Ascending aorta (tissue), 2 donors: ENCODE data around the gene RERG. TPM values are rescaled to one million over a fixed set of nuclear protein-coding genes. Genes with fewer than 3 reads are reported as not detected.

Experiments used
- DNase-seq, 2 donors: peaks; one replicate each; pipeline ENCODE4 v3.0.0-alpha.2; 2019; ENCODE audit warnings: low spot score in 2 of 2
- H3K27ac ChIP-seq, 2 donors: fragments of 200-600 bp; sonication (generic); one replicate each; pipeline ENCODE4 v1.5.1; 2016 to 2017; ENCODE audit warnings: mild to moderate bottlenecking in 1 of 2
- H3K27me3 ChIP-seq: fragments of 200-600 bp; sonication (generic); one replicate; pipeline ENCODE4 v1.5.1; 2017
- H3K36me3 ChIP-seq, 2 donors: fragments of 200-600 bp; sonication (generic); one replicate each; pipeline ENCODE4 v1.5.1; 2016
- H3K4me1 ChIP-seq, 2 donors: fragments of 200-600 bp; sonication (generic); one replicate each; pipeline ENCODE4 v1.5.1; 2016 to 2017; ENCODE audit warnings: mild to moderate bottlenecking in 1 of 2
- H3K4me3 ChIP-seq, 2 donors: fragments of 200-600 bp; sonication (generic); one replicate each; pipeline ENCODE4 v1.5.1; 2016 to 2017; ENCODE audit warnings: mild to moderate bottlenecking in 1 of 2
- H3K9me3 ChIP-seq, 2 donors: fragments of 200-600 bp; sonication (generic); one replicate each; pipeline ENCODE4 v1.5.1; 2016
- intact Hi-C: fragments of 100-400 bp; cut with DNase I; formaldehyde crosslinking; loops from one replicate; pipeline ENCODE4 v1.15.1; 2023
- total RNA-seq: library from RNA; depleted of rRNA; stranded (reverse); fragments of >200 nt; gene quantifications from one replicate; pipeline ENCODE4 v1.1.0, GENCODE V29; 2016
- TF ChIP-seq, protein P1 (sequence below), 3 experiments: fragments of 200-600 bp in 2 of 3; fragments of 450-650 bp in 1 of 3; sonication (generic) in 2 of 3; IDR thresholded peaks; one replicate each; pipeline ENCODE4 v1.5.1; 2016 to 2019; ENCODE audit warnings: antibody characterized with exemption in 3 of 3, mild to moderate bottlenecking in 1 of 3, moderate library complexity in 1 of 3

Gene RERG
- total RNA-seq, 1 donor from 2014 or later = 55.7 TPM

- Histone ChIP-seq H3K27me3 (no peaks in the 10 kb centered on the region), H3K27ac (no peak overlapping the region), H3K36me3 (no peaks in the 10 kb centered on the region), H3K4me1 (peaks cover 3 to 7% of the 10 kb centered on the region in 2 donors), H3K9me3 (no peaks in the 10 kb centered on the region), H3K4me3 (no peak overlapping the region)
- no peak for DNase-seq
- intact Hi-C loops = no loop called here
- TF ChIP-seq, protein P1, sequence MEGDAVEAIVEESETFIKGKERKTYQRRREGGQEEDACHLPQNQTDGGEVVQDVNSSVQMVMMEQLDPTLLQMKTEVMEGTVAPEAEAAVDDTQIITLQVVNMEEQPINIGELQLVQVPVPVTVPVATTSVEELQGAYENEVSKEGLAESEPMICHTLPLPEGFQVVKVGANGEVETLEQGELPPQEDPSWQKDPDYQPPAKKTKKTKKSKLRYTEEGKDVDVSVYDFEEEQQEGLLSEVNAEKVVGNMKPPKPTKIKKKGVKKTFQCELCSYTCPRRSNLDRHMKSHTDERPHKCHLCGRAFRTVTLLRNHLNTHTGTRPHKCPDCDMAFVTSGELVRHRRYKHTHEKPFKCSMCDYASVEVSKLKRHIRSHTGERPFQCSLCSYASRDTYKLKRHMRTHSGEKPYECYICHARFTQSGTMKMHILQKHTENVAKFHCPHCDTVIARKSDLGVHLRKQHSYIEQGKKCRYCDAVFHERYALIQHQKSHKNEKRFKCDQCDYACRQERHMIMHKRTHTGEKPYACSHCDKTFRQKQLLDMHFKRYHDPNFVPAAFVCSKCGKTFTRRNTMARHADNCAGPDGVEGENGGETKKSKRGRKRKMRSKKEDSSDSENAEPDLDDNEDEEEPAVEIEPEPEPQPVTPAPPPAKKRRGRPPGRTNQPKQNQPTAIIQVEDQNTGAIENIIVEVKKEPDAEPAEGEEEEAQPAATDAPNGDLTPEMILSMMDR (IDR thresholded peaks at IDR 0.05) = no peak
Measured at GRCh38 chr12:15143467-15143866, 77.8 kb downstream of the RERG start.

DNA sequence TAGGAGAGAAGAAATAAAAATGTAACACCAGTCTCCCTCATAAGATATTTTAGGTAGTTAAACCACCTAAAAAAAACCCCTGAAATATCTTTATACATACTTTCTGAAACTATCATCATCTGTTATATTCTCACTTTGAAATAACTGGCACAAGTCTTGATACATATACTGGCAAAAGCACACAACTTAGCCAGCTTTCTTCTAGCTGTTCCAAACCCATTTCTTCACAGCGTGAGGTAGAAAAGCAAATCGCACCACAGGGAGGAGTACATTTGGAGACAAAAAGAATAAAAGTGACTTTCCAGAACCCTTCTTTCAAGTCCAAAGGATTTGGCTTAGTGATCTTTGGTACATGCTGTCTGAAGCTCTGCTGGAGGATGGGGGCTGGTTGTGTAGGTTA, 78.5 kb downstream of the RERG start:
- H3K4me1 ChIP-seq = peaks cover 3 to 7% of the 10 kb centered on the region in 2 donors
- no peaks in the 10 kb centered on the region for H3K36me3 ChIP-seq
- H3K27ac ChIP-seq = no peak overlapping the region
- H3K9me3 ChIP-seq = no peaks in the 10 kb centered on the region
- H3K4me3 ChIP-seq = no peak overlapping the region
- intact Hi-C loops = no loop called here
- H3K27me3 ChIP-seq = no peaks in the 10 kb centered on the region
- DNase-seq = no peak
- TF ChIP-seq, protein P1 (IDR thresholded peaks at IDR 0.05) = no peak

DNA sequence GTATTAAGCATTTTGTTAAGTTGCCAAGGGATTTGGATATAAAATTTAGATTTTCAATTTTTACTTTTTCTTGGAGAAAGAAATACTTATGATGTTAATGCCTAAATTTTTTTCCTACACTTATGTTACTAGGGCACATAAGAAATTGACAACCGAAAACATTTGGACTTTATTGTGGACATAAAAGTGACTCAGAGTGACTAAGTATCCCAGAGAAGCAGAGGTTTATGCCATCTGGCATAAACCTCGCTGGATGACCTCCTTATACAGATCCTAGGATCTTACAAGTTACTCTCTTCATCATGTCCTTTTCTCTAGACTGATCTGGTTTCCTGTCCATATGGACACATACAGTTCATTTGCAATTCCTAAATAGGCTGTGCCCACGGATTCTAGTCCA, 89.8 kb downstream of the RERG start:
- intact Hi-C loops = no loop called here
- Histone ChIP-seq H3K36me3 (no peaks in the 10 kb centered on the region), H3K27ac (peak overlapping the region; percentile 8 to 61), H3K27me3 (no peaks in the 10 kb centered on the region), H3K4me1 (no peaks in the 10 kb centered on the region), H3K9me3 (no peaks in the 10 kb centered on the region), H3K4me3 (no peak overlapping the region)
- TF ChIP-seq, protein P1 (IDR thresholded peaks at IDR 0.05) = no peak
- DNase-seq = no peak

- no peak overlapping the region for H3K4me3 ChIP-seq
- no peaks in the 10 kb centered on the region for H3K4me1 ChIP-seq
- DNase-seq = no peak
- H3K9me3 ChIP-seq = no peaks in the 10 kb centered on the region
- TF ChIP-seq, protein P1 (IDR thresholded peaks at IDR 0.05) = no peak
- H3K27me3 ChIP-seq = no peaks in the 10 kb centered on the region
- H3K36me3 ChIP-seq = no peaks in the 10 kb centered on the region
- H3K27ac ChIP-seq = no peak overlapping the region
- intact Hi-C loops = no loop called here
Measured at GRCh38 chr12:15130541-15130940, 90.7 kb downstream of the RERG start.

GRCh38 chr12:15123401-15123800, 97.8 kb downstream of the RERG start:
- no peaks in the 10 kb centered on the region for H3K4me1 ChIP-seq
- H3K36me3 ChIP-seq = peaks cover 0 to 4% of the 10 kb centered on the region in 2 donors
- peak overlapping the region in 1 of 2 donors; percentile 10 for H3K27ac ChIP-seq
- DNase-seq = no peak
- H3K9me3 ChIP-seq = no peaks in the 10 kb centered on the region
- intact Hi-C loops = no loop called here
- TF ChIP-seq, protein P1 (IDR thresholded peaks at IDR 0.05) = no peak
- H3K4me3 ChIP-seq = no peak overlapping the region
- no peaks in the 10 kb centered on the region for H3K27me3 ChIP-seq

- TF ChIP-seq, protein P1 (IDR thresholded peaks at IDR 0.05) = no peak
- Histone ChIP-seq H3K9me3 (no peaks in the 10 kb centered on the region), H3K27ac (peak overlapping the region in 1 of 2 donors; percentile 19), H3K4me1 (no peaks in the 10 kb centered on the region), H3K36me3 (peaks cover 0 to 4% of the 10 kb centered on the region in 2 donors), H3K27me3 (no peaks in the 10 kb centered on the region), H3K4me3 (no peak overlapping the region)
- no peak for DNase-seq
- intact Hi-C loops = no loop called here
Measured at GRCh38 chr12:15122344-15122743, 98.9 kb downstream of the RERG start.
